Lung (tissue), 12 donors: ENCODE data around the gene ZDHHC19. TPM values are rescaled to one million over a fixed set of nuclear protein-coding genes. Genes with fewer than 3 reads are reported as not detected.

Experiments
- ATAC-seq: fragments of 200-7000 bp; cut with Tn5 transposase; one replicate; pipeline ENCODE4 v1.9.1; 2020; ENCODE audit warnings: moderate number of reproducible peaks; ENCODE audit not compliant: insufficient read depth, low FRiP score
- DNase-seq, 3 donors: peaks; one replicate each; pipeline ENCODE4 v3.0.0-alpha.2; 2013 to 2017
- H3K27ac ChIP-seq, 2 donors: one replicate each; pipeline ENCODE4 v1.5.1; 2013; ENCODE audit warnings: mild to moderate bottlenecking in 2 of 2, moderate library complexity in 2 of 2, control low read depth in 1 of 2, inconsistent platforms in 1 of 2, low read depth in 1 of 2, low read length in 1 of 2
- H3K27me3 ChIP-seq, 3 donors: one replicate each; pipeline ENCODE4 v1.5.1; 2013; ENCODE audit warnings: low read length in 2 of 3; ENCODE audit not compliant: control insufficient read depth in 3 of 3, insufficient read depth in 3 of 3
- H3K36me3 ChIP-seq, 4 donors: one replicate each; pipeline ENCODE4 v1.5.1; 2013; ENCODE audit warnings: low read length in 4 of 4, mild to moderate bottlenecking in 1 of 4, moderate library complexity in 1 of 4; ENCODE audit not compliant: control insufficient read depth in 4 of 4, insufficient read depth in 4 of 4
- H3K4me1 ChIP-seq, 5 donors: one replicate each; pipeline ENCODE4 v1.5.1; 2013; ENCODE audit warnings: low read length in 5 of 5, mild to moderate bottlenecking in 2 of 5, moderate library complexity in 1 of 5; ENCODE audit not compliant: control insufficient read depth in 5 of 5, insufficient read depth in 5 of 5
- H3K4me3 ChIP-seq: one replicate; pipeline ENCODE4 v1.5.1; 2013; ENCODE audit warnings: mild to moderate bottlenecking, control low read depth, moderate library complexity
- H3K9ac ChIP-seq, 2 donors: one replicate each; pipeline ENCODE4 v1.5.1; 2013; ENCODE audit warnings: low read length in 2 of 2, control low read depth in 1 of 2; ENCODE audit not compliant: insufficient read depth in 1 of 2
- H3K9me3 ChIP-seq, 4 donors: one replicate each; pipeline ENCODE4 v1.5.1; 2013; ENCODE audit warnings: low read length in 3 of 4, mild to moderate bottlenecking in 1 of 4, moderate library complexity in 1 of 4; ENCODE audit not compliant: control insufficient read depth in 4 of 4, insufficient read depth in 3 of 4
- WGBS, 2 donors: extraction: QIAGEN DNeasy Blood & Tissue Kit; methylation state at CpG; one replicate each; pipeline ENCODE4 v1.1.7; 2013; 5-methylcytosine and 5-hydroxymethylcytosine counted together
- polyA plus RNA-seq, 2 donors: library from polyadenylated mRNA; stranded (reverse); fragments of 200-250 nt; gene quantifications; one replicate each; pipeline ENCODE4 v1.2.1, GENCODE V29; 2013
- total RNA-seq, 2 donors: library from RNA; depleted of rRNA in 1 of 2; stranded (reverse); fragments of >200 nt in 1 of 2; gene quantifications; one replicate each; pipeline ENCODE4 v1.2.1, GENCODE V29; 2014 to 2021
- TF ChIP-seq, protein P1 (sequence below): IDR thresholded peaks from 2 replicates; pipeline ENCODE4 v1.5.1; 2012; ENCODE audit warnings: mild to moderate bottlenecking; ENCODE audit errors: control extremely low read depth, extremely low read depth
- donor health status: control.
- donor health status: control.
- donor health status: Bipolar disorder and iron deficiency.
- donor health status: healthy.
- donor health status: DM: yes; HTN: yes; CAD: no.

ZDHHC19 gene
- total and polyA plus RNA-seq, 4 donors: 1.1 to 18.9 (median 4.0) TPM

GRCh38 chr3:196241704-196242103 is 30.5 kb upstream of the ZDHHC19 start:
- Histone ChIP-seq H3K36me3 (peaks cover 31 to 39% (median 32%) of the 10 kb centered on the region in 4 donors), H3K27ac (no peak overlapping the region), H3K4me1 (peaks cover 0 to 9% (median 0%) of the 10 kb centered on the region in 5 donors), H3K27me3 (no peaks in the 10 kb centered on the region), H3K9me3 (no peaks in the 10 kb centered on the region), H3K9ac (no peak overlapping the region), H3K4me3 (no peak overlapping the region)
- TF ChIP-seq, protein P1, sequence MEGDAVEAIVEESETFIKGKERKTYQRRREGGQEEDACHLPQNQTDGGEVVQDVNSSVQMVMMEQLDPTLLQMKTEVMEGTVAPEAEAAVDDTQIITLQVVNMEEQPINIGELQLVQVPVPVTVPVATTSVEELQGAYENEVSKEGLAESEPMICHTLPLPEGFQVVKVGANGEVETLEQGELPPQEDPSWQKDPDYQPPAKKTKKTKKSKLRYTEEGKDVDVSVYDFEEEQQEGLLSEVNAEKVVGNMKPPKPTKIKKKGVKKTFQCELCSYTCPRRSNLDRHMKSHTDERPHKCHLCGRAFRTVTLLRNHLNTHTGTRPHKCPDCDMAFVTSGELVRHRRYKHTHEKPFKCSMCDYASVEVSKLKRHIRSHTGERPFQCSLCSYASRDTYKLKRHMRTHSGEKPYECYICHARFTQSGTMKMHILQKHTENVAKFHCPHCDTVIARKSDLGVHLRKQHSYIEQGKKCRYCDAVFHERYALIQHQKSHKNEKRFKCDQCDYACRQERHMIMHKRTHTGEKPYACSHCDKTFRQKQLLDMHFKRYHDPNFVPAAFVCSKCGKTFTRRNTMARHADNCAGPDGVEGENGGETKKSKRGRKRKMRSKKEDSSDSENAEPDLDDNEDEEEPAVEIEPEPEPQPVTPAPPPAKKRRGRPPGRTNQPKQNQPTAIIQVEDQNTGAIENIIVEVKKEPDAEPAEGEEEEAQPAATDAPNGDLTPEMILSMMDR: no peak
- ATAC-seq (no peak), DNase-seq (no peak)
- 87 to 90% methylated on average over 8 of the region's 8 CpGs for WGBS, 2 donors

- H3K36me3 ChIP-seq: peaks cover 25 to 31% (median 29%) of the 10 kb centered on the region in 4 donors
- no peak overlapping the region for H3K27ac ChIP-seq
- H3K4me3 ChIP-seq: no peak overlapping the region
- H3K27me3 ChIP-seq: no peaks in the 10 kb centered on the region
- TF ChIP-seq, protein P1: no peak
- 86 to 90% methylated on average over 4 of the region's 4 CpGs for WGBS, 2 donors
- no peaks in the 10 kb centered on the region for H3K9me3 ChIP-seq
- peaks cover 0 to 9% (median 0%) of the 10 kb centered on the region in 5 donors for H3K4me1 ChIP-seq
- DNase-seq (no peak), ATAC-seq (no peak)
- no peak overlapping the region for H3K9ac ChIP-seq
Observed at GRCh38 chr3:196240424-196240823, 29.2 kb upstream of the ZDHHC19 start.

GRCh38 chr3:196238612-196239560 is 27.7 kb upstream of the ZDHHC19 start:
- H3K4me1 ChIP-seq: peaks cover 0 to 9% (median 0%) of the 10 kb centered on the region in 5 donors
- no peak overlapping the region for H3K9ac ChIP-seq
- DNase-seq: no peak
- WGBS, 2 donors: 83 to 88% methylated on average over 14 of the region's 14 CpGs
- TF ChIP-seq, protein P1: no peak
- peaks cover 21 to 29% (median 28%) of the 10 kb centered on the region in 4 donors for H3K36me3 ChIP-seq
- H3K27me3 ChIP-seq: no peaks in the 10 kb centered on the region
- no peaks in the 10 kb centered on the region for H3K9me3 ChIP-seq
- H3K27ac ChIP-seq: no peak overlapping the region
- no peak overlapping the region for H3K4me3 ChIP-seq
- ATAC-seq: no peak
